Measurements from ENCODE around the gene SORT1.

DNA sequence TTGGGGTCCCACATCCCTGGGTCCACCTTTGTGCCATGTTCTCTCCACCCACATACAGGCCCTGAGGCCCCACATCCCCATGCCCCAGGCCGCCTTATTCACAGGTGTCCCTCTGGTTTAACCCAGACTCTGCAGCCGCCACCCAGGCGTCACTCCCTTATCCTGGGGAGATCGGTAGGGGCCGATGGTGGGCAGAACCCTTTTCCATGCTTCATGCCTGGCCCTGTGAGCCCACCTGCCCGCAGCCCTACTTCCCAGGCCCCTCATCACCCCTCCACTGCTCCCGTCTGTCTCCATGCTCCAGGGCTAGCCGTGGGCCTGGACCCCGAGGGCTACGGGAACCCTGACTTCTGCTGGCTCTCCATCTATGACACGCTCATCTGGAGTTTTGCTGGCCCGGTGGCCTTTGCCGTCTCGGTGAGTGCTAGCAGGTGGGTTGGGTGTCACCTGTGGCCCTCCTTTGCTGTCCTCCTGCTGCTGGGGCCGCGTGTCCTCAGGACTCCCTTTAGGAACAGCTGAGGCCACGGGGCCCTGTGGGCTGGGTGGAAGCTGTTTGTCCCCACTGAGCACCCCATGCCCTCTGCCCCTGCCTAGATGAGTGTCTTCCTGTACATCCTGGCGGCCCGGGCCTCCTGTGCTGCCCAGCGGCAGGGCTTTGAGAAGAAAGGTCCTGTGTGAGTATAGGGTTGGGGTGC is 126.9 kb downstream of the SORT1 start:
- no peak for TF ChIP-seq POLR2A (IDR thresholded peaks at IDR 0.05)
- TF ChIP-seq, protein P1, sequence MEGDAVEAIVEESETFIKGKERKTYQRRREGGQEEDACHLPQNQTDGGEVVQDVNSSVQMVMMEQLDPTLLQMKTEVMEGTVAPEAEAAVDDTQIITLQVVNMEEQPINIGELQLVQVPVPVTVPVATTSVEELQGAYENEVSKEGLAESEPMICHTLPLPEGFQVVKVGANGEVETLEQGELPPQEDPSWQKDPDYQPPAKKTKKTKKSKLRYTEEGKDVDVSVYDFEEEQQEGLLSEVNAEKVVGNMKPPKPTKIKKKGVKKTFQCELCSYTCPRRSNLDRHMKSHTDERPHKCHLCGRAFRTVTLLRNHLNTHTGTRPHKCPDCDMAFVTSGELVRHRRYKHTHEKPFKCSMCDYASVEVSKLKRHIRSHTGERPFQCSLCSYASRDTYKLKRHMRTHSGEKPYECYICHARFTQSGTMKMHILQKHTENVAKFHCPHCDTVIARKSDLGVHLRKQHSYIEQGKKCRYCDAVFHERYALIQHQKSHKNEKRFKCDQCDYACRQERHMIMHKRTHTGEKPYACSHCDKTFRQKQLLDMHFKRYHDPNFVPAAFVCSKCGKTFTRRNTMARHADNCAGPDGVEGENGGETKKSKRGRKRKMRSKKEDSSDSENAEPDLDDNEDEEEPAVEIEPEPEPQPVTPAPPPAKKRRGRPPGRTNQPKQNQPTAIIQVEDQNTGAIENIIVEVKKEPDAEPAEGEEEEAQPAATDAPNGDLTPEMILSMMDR (IDR thresholded peaks at IDR 0.05) = no peak
